ENCODE measurements around the gene ACE. TPM values are rescaled to one million over a fixed set of nuclear protein-coding genes. Genes with fewer than 3 reads are reported as not detected.

Gene ACE
- total and polyA plus RNA-seq, 2 experiments from 2014 or later = 0.82 to 9.1 TPM

- TF ChIP-seq, protein P1, sequence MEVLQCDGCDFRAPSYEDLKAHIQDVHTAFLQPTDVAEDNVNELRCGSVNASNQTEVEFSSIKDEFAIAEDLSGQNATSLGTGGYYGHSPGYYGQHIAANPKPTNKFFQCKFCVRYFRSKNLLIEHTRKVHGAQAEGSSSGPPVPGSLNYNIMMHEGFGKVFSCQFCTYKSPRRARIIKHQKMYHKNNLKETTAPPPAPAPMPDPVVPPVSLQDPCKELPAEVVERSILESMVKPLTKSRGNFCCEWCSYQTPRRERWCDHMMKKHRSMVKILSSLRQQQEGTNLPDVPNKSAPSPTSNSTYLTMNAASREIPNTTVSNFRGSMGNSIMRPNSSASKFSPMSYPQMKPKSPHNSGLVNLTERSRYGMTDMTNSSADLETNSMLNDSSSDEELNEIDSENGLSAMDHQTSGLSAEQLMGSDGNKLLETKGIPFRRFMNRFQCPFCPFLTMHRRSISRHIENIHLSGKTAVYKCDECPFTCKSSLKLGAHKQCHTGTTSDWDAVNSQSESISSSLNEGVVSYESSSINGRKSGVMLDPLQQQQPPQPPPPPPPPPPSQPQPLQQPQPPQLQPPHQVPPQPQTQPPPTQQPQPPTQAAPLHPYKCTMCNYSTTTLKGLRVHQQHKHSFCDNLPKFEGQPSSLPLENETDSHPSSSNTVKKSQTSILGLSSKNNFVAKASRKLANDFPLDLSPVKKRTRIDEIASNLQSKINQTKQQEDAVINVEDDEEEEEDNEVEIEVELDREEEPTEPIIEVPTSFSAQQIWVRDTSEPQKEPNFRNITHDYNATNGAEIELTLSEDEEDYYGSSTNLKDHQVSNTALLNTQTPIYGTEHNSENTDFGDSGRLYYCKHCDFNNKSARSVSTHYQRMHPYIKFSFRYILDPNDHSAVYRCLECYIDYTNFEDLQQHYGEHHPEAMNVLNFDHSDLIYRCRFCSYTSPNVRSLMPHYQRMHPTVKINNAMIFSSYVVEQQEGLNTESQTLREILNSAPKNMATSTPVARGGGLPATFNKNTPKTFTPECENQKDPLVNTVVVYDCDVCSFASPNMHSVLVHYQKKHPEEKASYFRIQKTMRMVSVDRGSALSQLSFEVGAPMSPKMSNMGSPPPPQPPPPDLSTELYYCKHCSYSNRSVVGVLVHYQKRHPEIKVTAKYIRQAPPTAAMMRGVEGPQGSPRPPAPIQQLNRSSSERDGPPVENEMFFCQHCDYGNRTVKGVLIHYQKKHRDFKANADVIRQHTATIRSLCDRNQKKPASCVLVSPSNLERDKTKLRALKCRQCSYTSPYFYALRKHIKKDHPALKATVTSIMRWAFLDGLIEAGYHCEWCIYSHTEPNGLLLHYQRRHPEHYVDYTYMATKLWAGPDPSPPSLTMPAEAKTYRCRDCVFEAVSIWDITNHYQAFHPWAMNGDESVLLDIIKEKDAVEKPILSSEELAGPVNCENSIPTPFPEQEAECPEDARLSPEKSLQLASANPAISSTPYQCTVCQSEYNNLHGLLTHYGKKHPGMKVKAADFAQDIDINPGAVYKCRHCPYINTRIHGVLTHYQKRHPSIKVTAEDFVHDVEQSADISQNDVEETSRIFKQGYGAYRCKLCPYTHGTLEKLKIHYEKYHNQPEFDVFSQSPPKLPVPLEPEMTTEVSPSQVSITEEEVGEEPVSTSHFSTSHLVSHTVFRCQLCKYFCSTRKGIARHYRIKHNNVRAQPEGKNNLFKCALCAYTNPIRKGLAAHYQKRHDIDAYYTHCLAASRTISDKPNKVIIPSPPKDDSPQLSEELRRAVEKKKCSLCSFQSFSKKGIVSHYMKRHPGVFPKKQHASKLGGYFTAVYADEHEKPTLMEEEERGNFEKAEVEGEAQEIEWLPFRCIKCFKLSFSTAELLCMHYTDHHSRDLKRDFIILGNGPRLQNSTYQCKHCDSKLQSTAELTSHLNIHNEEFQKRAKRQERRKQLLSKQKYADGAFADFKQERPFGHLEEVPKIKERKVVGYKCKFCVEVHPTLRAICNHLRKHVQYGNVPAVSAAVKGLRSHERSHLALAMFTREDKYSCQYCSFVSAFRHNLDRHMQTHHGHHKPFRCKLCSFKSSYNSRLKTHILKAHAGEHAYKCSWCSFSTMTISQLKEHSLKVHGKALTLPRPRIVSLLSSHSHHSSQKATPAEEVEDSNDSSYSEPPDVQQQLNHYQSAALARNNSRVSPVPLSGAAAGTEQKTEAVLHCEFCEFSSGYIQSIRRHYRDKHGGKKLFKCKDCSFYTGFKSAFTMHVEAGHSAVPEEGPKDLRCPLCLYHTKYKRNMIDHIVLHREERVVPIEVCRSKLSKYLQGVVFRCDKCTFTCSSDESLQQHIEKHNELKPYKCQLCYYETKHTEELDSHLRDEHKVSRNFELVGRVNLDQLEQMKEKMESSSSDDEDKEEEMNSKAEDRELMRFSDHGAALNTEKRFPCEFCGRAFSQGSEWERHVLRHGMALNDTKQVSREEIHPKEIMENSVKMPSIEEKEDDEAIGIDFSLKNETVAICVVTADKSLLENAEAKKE (CRISPR knock-in tag; IDR thresholded peaks at IDR 0.05) = no peak
- no peak for TF ChIP-seq CREB1 (CRISPR knock-in tag; IDR thresholded peaks at IDR 0.05; ENCODE audit: low read depth)
Measured at GRCh38 chr17:63491977-63492618, 15.2 kb downstream of the ACE start (continued).

DNA sequence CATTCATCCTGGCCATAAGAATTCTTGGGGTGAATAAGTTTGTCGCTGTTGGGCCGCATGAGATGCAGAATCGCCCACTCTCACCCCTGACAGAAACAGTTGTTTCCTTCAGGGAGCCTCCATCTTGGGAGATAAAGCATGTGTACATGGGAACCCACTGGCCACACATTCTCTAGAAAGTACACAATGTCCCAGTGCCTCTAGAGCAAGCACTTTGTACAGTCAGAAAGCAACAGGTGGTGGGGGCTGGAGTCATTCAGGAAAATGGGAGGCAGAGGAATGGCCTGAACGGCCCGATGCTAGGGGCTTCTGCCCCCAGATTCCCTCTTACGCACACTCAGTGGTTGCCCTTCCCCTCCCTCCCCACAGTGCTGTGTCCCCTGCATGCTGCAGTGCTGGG lies 16.1 kb downstream of the ACE start:
- no peaks in the 10 kb centered on the region for H3K9me2 ChIP-seq (ENCODE audit: insufficient read depth)
- no peak for TF ChIP-seq EZH2phosphoT487 (IDR thresholded peaks at IDR 0.05; ENCODE audit: unreplicated experiment)
- no peak for TF ChIP-seq ZNF331 (CRISPR knock-in tag; IDR thresholded peaks at IDR 0.05; ENCODE audit: low read depth)
- TF ChIP-seq, protein P1 (CRISPR knock-in tag; IDR thresholded peaks at IDR 0.05) = no peak
- no peak for TF ChIP-seq EZH2 (IDR thresholded peaks at IDR 0.05; ENCODE audit: low read depth, unreplicated experiment)
- TF ChIP-seq STAT1 (IDR thresholded peaks at IDR 0.05; ENCODE audit: unreplicated experiment) = no peak
- TF ChIP-seq, protein P2, sequence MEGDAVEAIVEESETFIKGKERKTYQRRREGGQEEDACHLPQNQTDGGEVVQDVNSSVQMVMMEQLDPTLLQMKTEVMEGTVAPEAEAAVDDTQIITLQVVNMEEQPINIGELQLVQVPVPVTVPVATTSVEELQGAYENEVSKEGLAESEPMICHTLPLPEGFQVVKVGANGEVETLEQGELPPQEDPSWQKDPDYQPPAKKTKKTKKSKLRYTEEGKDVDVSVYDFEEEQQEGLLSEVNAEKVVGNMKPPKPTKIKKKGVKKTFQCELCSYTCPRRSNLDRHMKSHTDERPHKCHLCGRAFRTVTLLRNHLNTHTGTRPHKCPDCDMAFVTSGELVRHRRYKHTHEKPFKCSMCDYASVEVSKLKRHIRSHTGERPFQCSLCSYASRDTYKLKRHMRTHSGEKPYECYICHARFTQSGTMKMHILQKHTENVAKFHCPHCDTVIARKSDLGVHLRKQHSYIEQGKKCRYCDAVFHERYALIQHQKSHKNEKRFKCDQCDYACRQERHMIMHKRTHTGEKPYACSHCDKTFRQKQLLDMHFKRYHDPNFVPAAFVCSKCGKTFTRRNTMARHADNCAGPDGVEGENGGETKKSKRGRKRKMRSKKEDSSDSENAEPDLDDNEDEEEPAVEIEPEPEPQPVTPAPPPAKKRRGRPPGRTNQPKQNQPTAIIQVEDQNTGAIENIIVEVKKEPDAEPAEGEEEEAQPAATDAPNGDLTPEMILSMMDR (conservative IDR thresholded peaks at IDR 0.05; ENCODE audit: low read depth in 2 of 2) = no peak

More for the DNA sequence above, 16.1 kb downstream of the ACE start:
- no peaks in the 10 kb centered on the region for H3K79me2 ChIP-seq (replicated peaks; ENCODE audit: insufficient read depth)
- H4K20me1 ChIP-seq (replicated peaks; ENCODE audit: insufficient read depth) = no peaks in the 10 kb centered on the region
- no peaks in the 10 kb centered on the region for H3F3A ChIP-seq (replicated peaks; ENCODE audit: low read depth)
- no peak for ATAC-seq
- Mint-ChIP-seq H3K9me3 (no peaks in the 10 kb centered on the region), H3K36me3 (ENCODE audit: low read depth) (no peaks in the 10 kb centered on the region; the same call in 2 of the 3 replicates), H3K4me1 (peaks cover 5% of the 10 kb centered on the region; the same call in 2 of the 3 replicates), H3K27me3 (ENCODE audit: insufficient read depth, low read depth, poor library complexity) (peaks cover 2% of the 10 kb centered on the region), H3K27ac (no peak overlapping the region), H3K4me3 (no peak overlapping the region)
- no peak overlapping the region for H3K27ac ChIP-seq (ENCODE audit: low read depth)
- H3K4me2 ChIP-seq = no peak overlapping the region
- no peak overlapping the region for H3K4me3 ChIP-seq
- no peaks in the 10 kb centered on the region for H3K36me3 ChIP-seq (ENCODE audit: insufficient read depth)
- DNase-seq (ENCODE audit: low spot score) = no peak
- no peaks in the 10 kb centered on the region for H3K27me3 ChIP-seq (ENCODE audit: insufficient read depth)
- no peak overlapping the region for H2AFZ ChIP-seq
- no peaks in the 10 kb centered on the region for H3K4me1 ChIP-seq (ENCODE audit: insufficient read depth)
